Endothelial cell of umbilical vein (primary cell): Measurements from ENCODE around the gene LMCD1. TPM values are rescaled to one million over a fixed set of nuclear protein-coding genes. Genes with fewer than 3 reads are reported as not detected.

Source experiments
- BruUV-seq: library from RNA; stranded (reverse); fragments of 400-500 nt; replicated peaks from 2 replicates; lab custom pipeline; 2021; lab: Mats Ljungman, UMichigan
- CTCF ChIA-PET: fragments of 300-600, 350-600 bp; sonication (Branson Sonifier 250); formaldehyde crosslinking; loops from one replicate; lab custom pipeline; 2021; ENCODE audit warnings: antibody characterized with exemption, inconsistent platforms; lab: Charles Lee
- POLR2A ChIA-PET: fragments of 300-600, 350-600 bp; sonication (Branson Sonifier 250); formaldehyde crosslinking; loops from one replicate; lab custom pipeline; 2021; ENCODE audit warnings: antibody characterized with exemption, inconsistent platforms; lab: Charles Lee
- DNase-seq: peaks from one replicate; pipeline ENCODE4 v3.0.0-alpha.2; 2011; ENCODE audit warnings: low read depth, low spot score
- FAIRE-seq: peaks from 2 replicates; lab custom pipeline; 2011; peaks lifted over from hg19 to GRCh38; lab: Jason Lieb, UNC
- H2AFZ ChIP-seq: 2 replicates; pipeline ENCODE4 v1.6.0; 2012; ENCODE audit warnings: low read depth, low read length, control low read depth, inconsistent platforms
- H3K27ac ChIP-seq: 2 replicates; pipeline ENCODE4 v1.5.1; 2011; ENCODE audit warnings: low read depth, mild to moderate bottlenecking, control low read depth, low read length, moderate library complexity; ENCODE audit not compliant: insufficient read depth
- H3K27me3 ChIP-seq, 2 experiments: 2 replicates each; pipeline versions ENCODE4 v1.6.0 to v1.6.1; 2011; ENCODE audit warnings: low read length in 2 of 2, mixed read lengths in 1 of 2; ENCODE audit not compliant: control insufficient read depth in 2 of 2, insufficient read depth in 2 of 2
- H3K36me3 ChIP-seq, 2 experiments: 2 replicates in 1 of 2; 3 replicates in 1 of 2; pipeline ENCODE4 v1.5.1; 2011; ENCODE audit warnings: low read length in 2 of 2, mild to moderate bottlenecking in 1 of 2, moderate library complexity in 1 of 2; ENCODE audit not compliant: control insufficient read depth in 2 of 2, insufficient read depth in 2 of 2; ENCODE audit errors: extremely low read depth in 1 of 2
- H3K4me1 ChIP-seq: 3 replicates; pipeline ENCODE4 v1.5.1; 2011; ENCODE audit warnings: mild to moderate bottlenecking, low read length; ENCODE audit not compliant: control insufficient read depth, insufficient read depth; ENCODE audit errors: extremely low read depth
- H3K4me2 ChIP-seq: 2 replicates; pipeline ENCODE4 v1.6.1; 2011; ENCODE audit warnings: low read length, control low read depth, mixed read lengths; ENCODE audit not compliant: insufficient read depth
- H3K4me3 ChIP-seq, 3 experiments: fragments of 200-600 bp in 1 of 3; sonication (generic), shearing (Covaris generic) in 1 of 3; replicated peaks in 1 of 3; 2 replicates each; pipeline ENCODE4 v1.5.1; 2011 to 2016; ENCODE audit warnings: control low read depth in 3 of 3, low read length in 3 of 3, mild to moderate bottlenecking in 2 of 3, inconsistent platforms in 1 of 3, low read depth in 1 of 3, moderate library complexity in 1 of 3; ENCODE audit not compliant: insufficient read depth in 1 of 3
- H3K79me2 ChIP-seq: 2 replicates; pipeline ENCODE4 v1.6.0; 2012; ENCODE audit warnings: low read length, inconsistent platforms; ENCODE audit not compliant: control insufficient read depth, insufficient read depth
- H3K9ac ChIP-seq: replicated peaks from 2 replicates; pipeline ENCODE3; 2011; ENCODE audit warnings: low read length, control low read depth; ENCODE audit not compliant: insufficient read depth; ENCODE audit errors: extremely low read depth
- H3K9me1 ChIP-seq: replicated peaks from 3 replicates; pipeline ENCODE4 v1.6.0; 2011; ENCODE audit warnings: mild to moderate bottlenecking, low read length; ENCODE audit not compliant: control insufficient read depth, insufficient read depth; ENCODE audit errors: extremely low read depth
- H3K9me3 ChIP-seq: replicated peaks from 2 replicates; pipeline ENCODE4 v1.5.1; 2012; ENCODE audit warnings: low read length, inconsistent platforms; ENCODE audit not compliant: control insufficient read depth, insufficient read depth
- H4K20me1 ChIP-seq: replicated peaks from 2 replicates; pipeline ENCODE3; 2011; ENCODE audit warnings: mild to moderate bottlenecking, low read length; ENCODE audit not compliant: control insufficient read depth, insufficient read depth; ENCODE audit errors: extremely low read depth
- EZH2 ChIP-seq: IDR thresholded peaks from 2 replicates; pipeline ENCODE4 v1.6.1; 2012; ENCODE audit warnings: borderline replicate concordance, low read depth, mild to moderate bottlenecking, moderate library complexity, low read length, inconsistent platforms; ENCODE audit not compliant: severe bottlenecking
- FOS ChIP-seq: IDR thresholded peaks from 2 replicates; pipeline ENCODE4 v1.6.1; 2011; ENCODE audit warnings: mild to moderate bottlenecking, low read length, moderate library complexity, borderline replicate concordance; ENCODE audit not compliant: insufficient read depth
- GATA2 ChIP-seq: IDR thresholded peaks from 2 replicates; pipeline ENCODE4 v1.7.0; 2011; ENCODE audit warnings: low read depth, mild to moderate bottlenecking, moderate library complexity, mixed read lengths, low read length; ENCODE audit not compliant: insufficient read length, insufficient read depth
- JUN ChIP-seq: IDR thresholded peaks from 2 replicates; pipeline ENCODE4 v1.6.1; 2011; ENCODE audit warnings: borderline replicate concordance, low read depth; ENCODE audit not compliant: insufficient read length, insufficient read depth
- MAX ChIP-seq: IDR thresholded peaks from 2 replicates; pipeline ENCODE4 v1.6.1; 2011; ENCODE audit not compliant: insufficient read depth, insufficient read length
- MYC ChIP-seq: IDR thresholded peaks from one replicate; pipeline ENCODE4 v1.6.1; 2011; ENCODE audit warnings: mild to moderate bottlenecking, low read depth, low read length
- POLR2A ChIP-seq: IDR thresholded peaks from 2 replicates; pipeline ENCODE4 v1.6.1; 2012; ENCODE audit warnings: low read depth, mild to moderate bottlenecking, control low read depth, low read length
- POLR2AphosphoS5 ChIP-seq: IDR thresholded peaks from 2 replicates; pipeline ENCODE4 v1.6.1; 2012; ENCODE audit warnings: low read depth, mild to moderate bottlenecking, control low read depth, low read length, moderate library complexity; ENCODE audit not compliant: insufficient read depth
- dilution Hi-C: fragments of 300-500 bp; cut with MboI; formaldehyde crosslinking; loops from one replicate; pipeline ENCODE4 v1.15.0; 2019; ENCODE audit warnings: low sequenced_read_pairs; ENCODE audit not compliant: extremely low pct_ligation_motif_present
- intact Hi-C: fragments of 100-400 bp; cut with micrococcal nuclease; formaldehyde crosslinking; loops from one replicate; pipeline ENCODE4 v1.10.0; 2022
- polyA plus RNA-seq, 4 experiments: library from polyadenylated mRNA; depleted of rRNA in 3 of 4; stranded (reverse) in 3 of 4; unstranded in 1 of 4; fragments of >200 nt; gene quantifications; 2 replicates each; pipeline versions ENCODE4 v1.2.1 to v1.2.3, GENCODE V29; 2011 to 2012; ENCODE audit warnings: missing spikeins in 1 of 4
- total RNA-seq: library from RNA; stranded (reverse); gene quantifications from 2 replicates; pipeline ENCODE4 v1.2.3, GENCODE V29; 2021
- TF ChIP-seq, protein P1 (sequence below), 2 donors: IDR thresholded peaks; 1 replicate in 1 of 2; 2 replicates in 1 of 2; pipeline ENCODE4 v1.5.1; 2011; ENCODE audit warnings: low read length in 2 of 2, mild to moderate bottlenecking in 2 of 2, moderate library complexity in 2 of 2, control low read depth in 1 of 2, inconsistent platforms in 1 of 2, low read depth in 1 of 2; ENCODE audit not compliant: insufficient read depth in 1 of 2; ENCODE audit errors: extremely low read depth in 1 of 2

LMCD1 gene
- total and polyA plus RNA-seq, 2 donors (not counting 3 experiments of a cell fraction or from before 2014, with no cell fraction given) = 7.6 to 14.5 TPM

GRCh38 chr3:8621872-8622271 is 120.2 kb downstream of the LMCD1 start:
- Histone ChIP-seq H3K9me3 (no peaks in the 10 kb centered on the region), H3K27me3 (no peaks in the 10 kb centered on the region), H3K4me1 (peaks cover 4% of the 10 kb centered on the region), H3K9me1 (no peaks in the 10 kb centered on the region), H3K4me2 (no peak overlapping the region), H3K79me2 (no peaks in the 10 kb centered on the region), H2AFZ (no peak overlapping the region), H4K20me1 (no peaks in the 10 kb centered on the region), H3K27ac (no peak overlapping the region), H3K36me3 (no peaks in the 10 kb centered on the region), H3K9ac (no peak overlapping the region), H3K4me3 (no peak overlapping the region)
- BruUV-seq = no TSS peak
- dilution Hi-C loops = no loop called here
- FAIRE-seq (no peak), DNase-seq (no peak)
- intact Hi-C loops = loop anchor here (2.0 to 5.0 kb wide), 3 partner anchors 120 to 385 kb away; partner anchors contain the start of gene LMCD1
- CTCF ChIA-PET = interaction anchor here (0.8 to 5.4 kb wide), 9 partner anchors 15 to 320 kb away, joined by 3 to 74 read pairs (median 7); partner anchors contain the start of gene LMCD1
- POLR2A ChIA-PET = no interaction called here
- no peak for TF ChIP-seq FOS
- no peak for TF ChIP-seq EZH2
- no peak for TF ChIP-seq POLR2AphosphoS5
- no peak for TF ChIP-seq MYC
- no peak for TF ChIP-seq MAX
- TF ChIP-seq, protein P1, sequence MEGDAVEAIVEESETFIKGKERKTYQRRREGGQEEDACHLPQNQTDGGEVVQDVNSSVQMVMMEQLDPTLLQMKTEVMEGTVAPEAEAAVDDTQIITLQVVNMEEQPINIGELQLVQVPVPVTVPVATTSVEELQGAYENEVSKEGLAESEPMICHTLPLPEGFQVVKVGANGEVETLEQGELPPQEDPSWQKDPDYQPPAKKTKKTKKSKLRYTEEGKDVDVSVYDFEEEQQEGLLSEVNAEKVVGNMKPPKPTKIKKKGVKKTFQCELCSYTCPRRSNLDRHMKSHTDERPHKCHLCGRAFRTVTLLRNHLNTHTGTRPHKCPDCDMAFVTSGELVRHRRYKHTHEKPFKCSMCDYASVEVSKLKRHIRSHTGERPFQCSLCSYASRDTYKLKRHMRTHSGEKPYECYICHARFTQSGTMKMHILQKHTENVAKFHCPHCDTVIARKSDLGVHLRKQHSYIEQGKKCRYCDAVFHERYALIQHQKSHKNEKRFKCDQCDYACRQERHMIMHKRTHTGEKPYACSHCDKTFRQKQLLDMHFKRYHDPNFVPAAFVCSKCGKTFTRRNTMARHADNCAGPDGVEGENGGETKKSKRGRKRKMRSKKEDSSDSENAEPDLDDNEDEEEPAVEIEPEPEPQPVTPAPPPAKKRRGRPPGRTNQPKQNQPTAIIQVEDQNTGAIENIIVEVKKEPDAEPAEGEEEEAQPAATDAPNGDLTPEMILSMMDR (IDR thresholded peaks at IDR 0.05; ENCODE audit: extremely low read depth in 1 of 2, insufficient read depth in 1 of 2, low read depth in 1 of 2, low read length in 2 of 2) = no peak
- no peak for TF ChIP-seq GATA2
- no peak for TF ChIP-seq JUN
- TF ChIP-seq POLR2A = no peak
